HepG2 (cell line): ENCODE results near the gene E2F1. TPM values are rescaled to one million over a fixed set of nuclear protein-coding genes. Genes with fewer than 3 reads are reported as not detected.

Experiments
- CBX1 ChIP-seq: IDR thresholded peaks from one replicate; pipeline ENCODE4 v1.6.1; 2016; ENCODE audit warnings: antibody characterized with exemption, low read depth
- DRAP1 ChIP-seq: IDR thresholded peaks from 2 replicates; pipeline ENCODE4 v1.6.1; 2016; ENCODE audit warnings: missing genetic modification reagents, missing compliant biosample characterization
- ELF1 ChIP-seq: sonication (generic); formaldehyde crosslinking; IDR thresholded peaks from 2 replicates; pipeline ENCODE4 v1.4.0; 2020; ENCODE audit warnings: missing genetic modification reagents
- ETV6 ChIP-seq: sonication (generic); formaldehyde crosslinking; conservative IDR thresholded peaks from 2 replicates; pipeline ENCODE4 v1.4.0; 2020; ENCODE audit warnings: missing genetic modification reagents
- KIAA2018 ChIP-seq: sonication (generic); formaldehyde crosslinking; IDR thresholded peaks from 2 replicates; pipeline ENCODE4 v1.5.0; 2020; ENCODE audit warnings: mild to moderate bottlenecking, missing genetic modification reagents, borderline replicate concordance
- MYPOP ChIP-seq: sonication (generic); formaldehyde crosslinking; IDR thresholded peaks from 2 replicates; pipeline ENCODE4 v1.8.1; 2023; ENCODE audit warnings: mild to moderate bottlenecking, moderate library complexity, missing genetic modification reagents
- PHF8 ChIP-seq: sonication (generic); formaldehyde crosslinking; IDR thresholded peaks from 2 replicates; pipeline ENCODE4 v1.5.0; 2020; ENCODE audit warnings: missing genetic modification reagents
- ZFP36L2 ChIP-seq: sonication (generic); formaldehyde crosslinking; IDR thresholded peaks from 2 replicates; pipeline ENCODE4 v1.4.0; 2020; ENCODE audit warnings: missing genetic modification reagents
- ZHX1 ChIP-seq: sonication (generic); formaldehyde crosslinking; IDR thresholded peaks from 2 replicates; pipeline ENCODE4 v1.8.1; 2022; ENCODE audit warnings: low read depth, mild to moderate bottlenecking, missing genetic modification reagents
- ZNF124 ChIP-seq: sonication (generic); formaldehyde crosslinking; IDR thresholded peaks from 2 replicates; pipeline ENCODE4 v1.4.0; 2020; ENCODE audit warnings: missing genetic modification reagents
- ZNF160 ChIP-seq: sonication (generic); formaldehyde crosslinking; IDR thresholded peaks from 2 replicates; pipeline ENCODE4 v1.8.0; 2022; ENCODE audit warnings: mild to moderate bottlenecking, inconsistent platforms, missing genetic modification reagents
- ZNF34 ChIP-seq: sonication (generic); formaldehyde crosslinking; IDR thresholded peaks from 2 replicates; pipeline ENCODE4 v1.4.0; 2020; ENCODE audit warnings: mild to moderate bottlenecking, missing genetic modification reagents, borderline replicate concordance
- ZNF513 ChIP-seq: sonication (generic); formaldehyde crosslinking; conservative IDR thresholded peaks from 2 replicates; pipeline ENCODE4 v1.5.0; 2020; ENCODE audit warnings: missing genetic modification reagents
- ZNF570 ChIP-seq: sonication (generic); formaldehyde crosslinking; IDR thresholded peaks from 2 replicates; pipeline ENCODE4 v1.4.0; 2020; ENCODE audit warnings: mild to moderate bottlenecking, missing genetic modification reagents, borderline replicate concordance
- polyA plus RNA-seq, 8 experiments: library from polyadenylated mRNA; depleted of rRNA in 3 of 8; stranded (reverse) in 7 of 8; unstranded in 1 of 8; fragments of >200 nt; fragmentation: Illumina TruSeq in 4 of 8; extraction: Trizol in 4 of 8; gene quantifications; 2 replicates each; pipeline versions ENCODE4 v1.2.1 to v1.2.3, GENCODE V29; 2011 to 2016; ENCODE audit warnings: low read depth in 4 of 8, missing spikeins in 1 of 8, mixed read lengths in 1 of 8; ENCODE audit not compliant: insufficient read depth in 1 of 8
- total RNA-seq, 5 experiments: library from RNA; depleted of rRNA; stranded (reverse); fragments of >200 nt; fragmentation: Illumina TruSeq; extraction: Trizol; gene quantifications; 2 replicates each; pipeline ENCODE4 v1.2.3, GENCODE V29; 2016; ENCODE audit warnings: low read depth in 1 of 5

E2F1 gene
- total and polyA plus RNA-seq, 2 of the 13 experiments (the other 11 are each of a cell fraction or from before 2014, with no cell fraction given) = 25.5 to 39.4 TPM

GRCh38 chr20:33656010-33656782 lies 30.0 kb downstream of the E2F1 start (continued):
- TF ChIP-seq MYPOP = no peak
- TF ChIP-seq ZFP36L2 (CRISPR knock-in tag) = no peak
- TF ChIP-seq ZHX1 (CRISPR knock-in tag) = no peak
- TF ChIP-seq PHF8 (CRISPR knock-in tag) = no peak
- no peak for TF ChIP-seq ZNF570 (CRISPR knock-in tag)
- no peak for TF ChIP-seq ZNF160 (CRISPR knock-in tag)
- no peak for TF ChIP-seq DRAP1
- TF ChIP-seq KIAA2018 (CRISPR knock-in tag) = no peak
- TF ChIP-seq ZNF34 (CRISPR knock-in tag) = no peak
- TF ChIP-seq CBX1 = no peak
- TF ChIP-seq ZNF513 = no peak
- no peak for TF ChIP-seq ZNF124 (CRISPR knock-in tag)
- no peak for TF ChIP-seq ETV6
- TF ChIP-seq ELF1 = no peak
